B cell (primary cell): ENCODE measurements around the gene NUDT12. TPM values are rescaled to one million over a fixed set of nuclear protein-coding genes. Genes with fewer than 3 reads are reported as not detected.

Experiments used
- ATAC-seq: fragments of 200-7000 bp; cut with Tn5 transposase; one replicate; pipeline ENCODE4 v1.10.0; 2021; ENCODE audit warnings: low read depth, mild to moderate bottlenecking, moderate number of reproducible peaks, moderate library complexity
- CTCF ChIA-PET: fragments of 350-600 bp; sonication (Branson Sonifier 250); formaldehyde crosslinking; loops from one replicate; lab custom pipeline; 2021; ENCODE audit warnings: antibody characterized with exemption, inconsistent platforms; lab: Charles Lee
- POLR2A ChIA-PET: fragments of 350-600 bp; sonication (Branson Sonifier 250); formaldehyde crosslinking; loops from one replicate; lab custom pipeline; 2021; ENCODE audit warnings: antibody characterized with exemption; lab: Charles Lee
- DNase-seq: peaks from one replicate; pipeline ENCODE4 v3.0.0; 2013
- H2AFZ ChIP-seq: 2 replicates; pipeline ENCODE4 v1.6.1; 2012; ENCODE audit warnings: mild to moderate bottlenecking, low read depth, low read length; ENCODE audit not compliant: insufficient read depth, poor library complexity, severe bottlenecking
- H3K27ac ChIP-seq, 2 donors: 1 replicate in 1 of 2; 2 replicates in 1 of 2; pipeline ENCODE4 v1.5.1; 2012 to 2013; ENCODE audit warnings: low read length in 2 of 2, mild to moderate bottlenecking in 2 of 2, moderate library complexity in 1 of 2
- H3K27me3 ChIP-seq, 4 experiments: fragments of 200-600 bp in 1 of 4; sonication (generic) in 1 of 4; replicated peaks in 1 of 4; 1 replicate in 2 of 4; 2 replicates in 2 of 4; pipeline versions ENCODE4 v1.6.1 to v1.7.0; 2013 to 2016; ENCODE audit warnings: low read length in 3 of 4, mild to moderate bottlenecking in 2 of 4, mixed read lengths in 1 of 4, moderate library complexity in 1 of 4; ENCODE audit not compliant: insufficient read depth in 4 of 4, control insufficient read depth in 3 of 4; ENCODE audit errors: control extremely low read depth in 1 of 4
- H3K36me3 ChIP-seq, 2 experiments: replicated peaks in 1 of 2; 1 replicate in 1 of 2; 2 replicates in 1 of 2; pipeline versions ENCODE4 v1.6.1 to v1.7.1; 2013; ENCODE audit warnings: low read length in 1 of 2; ENCODE audit not compliant: insufficient read depth in 2 of 2, control insufficient read depth in 1 of 2; ENCODE audit errors: control extremely low read depth in 1 of 2, extremely low read depth in 1 of 2
- H3K4me1 ChIP-seq, 2 donors: fragments of 200-600 bp in 1 of 2; sonication (generic) in 1 of 2; 1 replicate in 1 of 2; 2 replicates in 1 of 2; pipeline versions ENCODE4 v1.5.1 to v1.6.1; 2013 to 2017; ENCODE audit warnings: low read length in 2 of 2; ENCODE audit not compliant: control insufficient read depth in 2 of 2, insufficient read depth in 2 of 2
- H3K4me2 ChIP-seq: replicated peaks from 2 replicates; pipeline ENCODE3; 2012; ENCODE audit warnings: mild to moderate bottlenecking, low read depth, low read length; ENCODE audit not compliant: poor library complexity, severe bottlenecking
- H3K4me3 ChIP-seq, 5 experiments: fragments of 200-600 bp in 1 of 5; sonication (generic) in 1 of 5; 1 replicate in 3 of 5; 2 replicates in 2 of 5; pipeline versions ENCODE4 v1.5.1 to v1.7.0; 2011 to 2016; ENCODE audit warnings: low read length in 4 of 5, mild to moderate bottlenecking in 4 of 5, low read depth in 2 of 5, control low read depth in 1 of 5, moderate library complexity in 1 of 5; ENCODE audit not compliant: insufficient read depth in 1 of 5; ENCODE audit errors: control extremely low read depth in 1 of 5, extremely low read depth in 1 of 5
- H3K79me2 ChIP-seq: fragments of 200-600 bp; sonication (generic); one replicate; pipeline ENCODE4 v1.6.0; 2016; ENCODE audit warnings: low read length; ENCODE audit not compliant: control insufficient read depth, insufficient read depth
- H3K9ac ChIP-seq: fragments of 200-600 bp; sonication (generic); 2 replicates; pipeline ENCODE4 v1.6.1; 2017; ENCODE audit warnings: mild to moderate bottlenecking, low read length, moderate library complexity
- H3K9me3 ChIP-seq, 3 donors: one replicate each; pipeline versions ENCODE4 v1.6.1 to v1.7.1; 2013; ENCODE audit warnings: low read length in 2 of 3; ENCODE audit not compliant: control insufficient read depth in 2 of 3, insufficient read depth in 1 of 3; ENCODE audit errors: control extremely low read depth in 1 of 3
- H4K20me1 ChIP-seq: 2 replicates; pipeline ENCODE4 v1.6.0; 2012; ENCODE audit warnings: mild to moderate bottlenecking, low read length; ENCODE audit not compliant: insufficient read depth, control insufficient read depth, poor library complexity, severe bottlenecking
- H3K27ac Mint-ChIP-seq: one replicate; pipeline ENCODE4 v1.8.0; 2021; ENCODE audit warnings: mixed read lengths
- H3K27me3 Mint-ChIP-seq: one replicate; pipeline ENCODE4 v1.8.0; 2021; ENCODE audit warnings: mixed read lengths
- H3K4me1 Mint-ChIP-seq: one replicate; pipeline ENCODE4 v1.8.0; 2021; ENCODE audit warnings: mixed read lengths
- H3K4me3 Mint-ChIP-seq: one replicate; pipeline ENCODE4 v1.8.0; 2021; ENCODE audit warnings: mixed read lengths
- H3K9me3 Mint-ChIP-seq: one replicate; pipeline ENCODE4 v1.8.0; 2022; ENCODE audit warnings: mixed read lengths; ENCODE audit not compliant: insufficient read depth
- EZH2 ChIP-seq: IDR thresholded peaks from 2 replicates; pipeline ENCODE4 v1.6.1; 2012; ENCODE audit warnings: borderline replicate concordance, low read depth, mild to moderate bottlenecking, moderate library complexity, low read length; ENCODE audit not compliant: insufficient read depth, poor library complexity, severe bottlenecking
- WGBS: methylation state at CpG from one replicate; pipeline ENCODE4 v1.1.5; 2013; ENCODE audit warnings: missing lambda C conversion rate; ENCODE audit not compliant: insufficient coverage; 5-methylcytosine and 5-hydroxymethylcytosine counted together
- intact Hi-C: fragments of 100-400 bp; cut with micrococcal nuclease; formaldehyde crosslinking; loops from one replicate; pipeline ENCODE4 v1.10.0; 2022
- polyA plus RNA-seq: library from polyadenylated mRNA; depleted of rRNA; stranded (reverse); fragments of >200 nt; gene quantifications from 2 replicates; pipeline ENCODE4 v1.2.3, GENCODE V29; 2012
- total RNA-seq, 2 donors: library from RNA; stranded (reverse); fragments of 120-200 nt in 1 of 2; gene quantifications; 1 replicate in 1 of 2; 2 replicates in 1 of 2; pipeline versions ENCODE4 v1.2.3 to v1.2.4, GENCODE V29; 2013 to 2022
- TF ChIP-seq, protein P1 (sequence below): fragments of 200-600 bp; IDR thresholded peaks from one replicate; pipeline ENCODE4 v1.8.0; 2022; ENCODE audit warnings: antibody characterized with exemption, mild to moderate bottlenecking

Gene NUDT12
- total and polyA plus RNA-seq, 2 donors (not counting 1 experiment from before 2014, with no cell fraction given): 0.97 to 2.6 TPM

DNA sequence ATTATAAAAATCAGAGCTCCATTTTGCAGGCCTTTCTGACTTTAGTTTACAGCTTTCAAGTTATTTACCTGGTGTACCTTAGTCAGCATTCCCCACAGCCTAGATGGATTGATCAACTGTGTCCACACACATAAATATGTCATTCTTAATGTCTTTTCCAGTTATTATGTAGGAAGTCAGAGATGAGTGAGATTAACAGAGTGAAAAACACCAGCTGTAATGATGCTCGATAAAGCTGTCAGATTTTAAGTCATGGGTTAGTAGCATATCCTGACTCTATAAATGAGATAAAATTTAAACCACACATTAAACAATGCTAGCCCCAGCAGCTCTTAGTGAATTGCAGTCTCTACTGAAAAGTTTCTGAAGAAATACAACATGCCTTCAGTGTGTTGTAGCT, 48.9 kb downstream of the NUDT12 start:
- ChIA-PET CTCF (no interaction called here), POLR2A (no interaction called here)
- no peaks in the 10 kb centered on the region for H3K9me3 ChIP-seq
- intact Hi-C loops: no loop called here
- TF ChIP-seq, protein P1, sequence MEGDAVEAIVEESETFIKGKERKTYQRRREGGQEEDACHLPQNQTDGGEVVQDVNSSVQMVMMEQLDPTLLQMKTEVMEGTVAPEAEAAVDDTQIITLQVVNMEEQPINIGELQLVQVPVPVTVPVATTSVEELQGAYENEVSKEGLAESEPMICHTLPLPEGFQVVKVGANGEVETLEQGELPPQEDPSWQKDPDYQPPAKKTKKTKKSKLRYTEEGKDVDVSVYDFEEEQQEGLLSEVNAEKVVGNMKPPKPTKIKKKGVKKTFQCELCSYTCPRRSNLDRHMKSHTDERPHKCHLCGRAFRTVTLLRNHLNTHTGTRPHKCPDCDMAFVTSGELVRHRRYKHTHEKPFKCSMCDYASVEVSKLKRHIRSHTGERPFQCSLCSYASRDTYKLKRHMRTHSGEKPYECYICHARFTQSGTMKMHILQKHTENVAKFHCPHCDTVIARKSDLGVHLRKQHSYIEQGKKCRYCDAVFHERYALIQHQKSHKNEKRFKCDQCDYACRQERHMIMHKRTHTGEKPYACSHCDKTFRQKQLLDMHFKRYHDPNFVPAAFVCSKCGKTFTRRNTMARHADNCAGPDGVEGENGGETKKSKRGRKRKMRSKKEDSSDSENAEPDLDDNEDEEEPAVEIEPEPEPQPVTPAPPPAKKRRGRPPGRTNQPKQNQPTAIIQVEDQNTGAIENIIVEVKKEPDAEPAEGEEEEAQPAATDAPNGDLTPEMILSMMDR: no peak
- TF ChIP-seq EZH2: no peak
- H3K36me3 ChIP-seq: no peaks in the 10 kb centered on the region
- H3K4me3 Mint-ChIP-seq: no peak overlapping the region
- no peaks in the 10 kb centered on the region for H4K20me1 ChIP-seq
- H3K4me3 ChIP-seq: no peak overlapping the region
- H3K27ac Mint-ChIP-seq: no peak overlapping the region
- H2AFZ ChIP-seq: no peak overlapping the region
- H3K4me1 Mint-ChIP-seq: no peaks in the 10 kb centered on the region
- no peaks in the 10 kb centered on the region for H3K4me1 ChIP-seq
- no peak overlapping the region for H3K27ac ChIP-seq
- no peak overlapping the region for H3K9ac ChIP-seq
- DNase-seq (no peak), ATAC-seq (no peak)
- no peak overlapping the region for H3K4me2 ChIP-seq
- no peaks in the 10 kb centered on the region for H3K27me3 Mint-ChIP-seq
- no peaks in the 10 kb centered on the region for H3K79me2 ChIP-seq
- no peaks in the 10 kb centered on the region for H3K9me3 Mint-ChIP-seq
- no CpG with 5 or more reads among the region's 1 CpG for WGBS
- H3K27me3 ChIP-seq: no peaks in the 10 kb centered on the region

DNA sequence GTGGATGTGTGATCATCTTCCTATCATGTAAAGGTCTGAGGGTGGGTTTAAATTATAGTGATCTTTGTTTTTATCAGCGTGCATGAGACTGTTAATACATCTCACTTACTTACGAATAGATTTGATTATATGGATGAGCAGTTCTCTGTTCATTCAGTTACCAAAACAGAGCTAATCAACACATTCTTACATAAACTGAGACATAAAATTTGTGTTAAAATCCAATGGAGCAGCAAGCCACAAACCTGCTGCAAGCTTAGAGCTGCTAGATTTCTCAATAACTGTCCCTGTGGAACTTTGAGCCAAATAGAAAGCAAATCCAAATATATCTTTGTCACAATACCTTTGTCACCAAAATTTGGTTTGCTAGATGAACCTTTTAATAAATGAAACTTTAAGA, 50.1 kb downstream of the NUDT12 start:
- no CpG with 5 or more reads among the region's 2 CpGs for WGBS
- no peak overlapping the region for H2AFZ ChIP-seq
- H3K27ac ChIP-seq: no peak overlapping the region
- H3K4me3 Mint-ChIP-seq: no peak overlapping the region
- no peaks in the 10 kb centered on the region for H3K4me1 ChIP-seq
- H3K36me3 ChIP-seq: no peaks in the 10 kb centered on the region
- CTCF ChIA-PET: no interaction called here
- intact Hi-C loops: no loop called here
- H3K27me3 Mint-ChIP-seq: no peaks in the 10 kb centered on the region
- DNase-seq: no peak
- no peak for ATAC-seq
- TF ChIP-seq EZH2: no peak
- TF ChIP-seq, protein P1: no peak
- no peaks in the 10 kb centered on the region for H3K27me3 ChIP-seq
- POLR2A ChIA-PET: no interaction called here
- no peaks in the 10 kb centered on the region for H3K9me3 Mint-ChIP-seq
- no peak overlapping the region for H3K4me3 ChIP-seq
- H3K27ac Mint-ChIP-seq: no peak overlapping the region
- no peaks in the 10 kb centered on the region for H3K79me2 ChIP-seq
- H4K20me1 ChIP-seq: no peaks in the 10 kb centered on the region
- H3K4me2 ChIP-seq: no peak overlapping the region
- no peaks in the 10 kb centered on the region for H3K4me1 Mint-ChIP-seq
- H3K9ac ChIP-seq: no peak overlapping the region
- no peaks in the 10 kb centered on the region for H3K9me3 ChIP-seq
